ENCODE measurements around the gene PRDM16.

Gene PRDM16

DNA sequence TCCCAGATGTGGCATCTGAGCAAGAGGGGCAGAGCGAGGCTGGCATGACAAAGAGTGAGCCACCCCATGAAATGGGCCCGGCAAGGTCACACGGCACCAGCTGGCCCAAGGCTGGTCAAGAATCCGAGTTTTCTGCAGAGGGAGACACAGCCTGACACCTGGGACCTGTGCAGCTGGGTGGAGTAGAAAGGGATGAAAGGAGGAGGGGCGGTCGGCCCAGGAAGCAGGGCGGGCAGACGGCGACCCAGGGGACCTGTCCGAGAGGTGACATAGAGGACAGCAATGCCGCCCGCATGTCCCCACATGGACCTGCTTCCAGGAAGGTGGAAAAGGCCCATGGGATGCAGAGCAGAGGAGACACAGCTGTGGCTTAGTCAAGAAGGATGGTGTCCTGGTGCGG is 137.7 kb downstream of the PRDM16 start:
- DNase-seq (ENCODE audit: low spot score): no peak

DNA sequence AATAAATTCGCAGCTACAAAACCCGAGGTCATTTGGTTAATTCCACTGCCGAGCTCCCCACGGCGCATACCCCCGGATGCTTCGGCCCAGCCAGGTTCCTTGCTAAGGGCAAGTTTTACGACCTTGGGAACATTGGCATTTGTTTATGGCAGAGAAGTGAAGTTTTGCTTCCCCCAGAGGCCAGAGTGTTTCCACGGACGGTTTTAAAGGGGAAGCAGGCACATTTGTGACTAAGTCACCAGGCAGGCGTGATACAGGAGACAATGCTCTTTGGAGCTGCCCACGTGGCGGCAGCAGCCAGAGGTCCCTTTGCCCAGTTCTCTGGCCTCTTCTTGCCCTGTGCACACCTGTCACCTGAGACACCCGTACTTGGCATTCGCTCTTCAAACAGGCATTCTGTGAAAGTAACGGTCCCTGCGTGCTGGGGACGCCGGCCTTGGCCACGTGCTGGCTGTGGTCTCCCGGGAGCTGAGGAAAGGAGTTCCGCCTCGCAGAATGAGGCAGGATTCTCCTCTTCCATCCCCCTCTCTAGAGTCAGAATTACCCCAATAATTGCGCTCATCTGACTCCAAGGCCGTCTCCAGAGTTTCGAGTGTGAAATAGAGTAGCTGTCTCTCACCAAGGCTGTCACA is 138.3 kb downstream of the PRDM16 start:
- DNase-seq (ENCODE audit: low spot score): no peak

DNA sequence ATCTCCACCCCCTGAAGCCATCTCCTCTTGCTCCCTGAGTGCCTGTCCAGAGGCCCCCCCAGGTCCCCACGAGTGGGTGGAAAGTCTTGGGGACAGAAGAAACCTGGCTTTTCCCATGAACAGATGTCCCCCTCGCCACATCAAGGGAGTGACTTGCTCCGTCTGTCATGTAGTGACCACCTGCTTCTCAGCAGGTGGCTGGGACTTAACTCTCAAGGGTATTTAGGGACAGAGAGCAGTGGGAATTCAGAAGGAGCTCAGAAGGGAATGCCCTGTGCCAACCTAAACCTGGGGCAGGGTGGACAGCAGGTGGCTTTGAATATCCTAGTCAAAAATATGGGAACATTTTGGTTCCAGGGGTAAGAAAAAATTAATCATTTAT is 139.8 kb downstream of the PRDM16 start:
- DNase-seq (ENCODE audit: low spot score): no peak

DNA sequence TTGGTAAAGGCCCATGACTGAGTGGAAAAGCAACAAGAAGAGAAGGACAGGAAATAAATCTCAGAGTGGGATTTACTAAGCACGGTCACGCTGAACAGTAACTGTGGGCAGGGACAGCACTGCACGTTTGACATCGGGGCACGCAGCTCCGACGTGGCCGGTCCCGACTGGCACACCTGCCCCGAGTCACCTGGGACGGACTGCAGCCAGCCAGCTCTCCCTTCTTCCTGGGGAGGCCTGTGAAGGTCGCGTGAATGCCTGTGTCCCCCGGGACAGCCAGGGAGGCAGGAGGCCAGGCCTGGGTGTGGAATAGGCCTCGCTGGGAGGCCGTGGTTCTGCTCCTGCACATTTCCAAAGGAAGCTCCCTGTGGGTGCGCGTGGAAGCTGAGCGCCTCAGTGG is 140.2 kb downstream of the PRDM16 start:
- no peak for DNase-seq (ENCODE audit: low spot score)

GRCh38 chr1:3211582-3212375 is 142.8 kb downstream of the PRDM16 start:
- DNase-seq (ENCODE audit: low spot score): no peak

GRCh38 chr1:3212453-3213355 is 143.7 kb downstream of the PRDM16 start:
- no peak for DNase-seq (ENCODE audit: low spot score)

DNA sequence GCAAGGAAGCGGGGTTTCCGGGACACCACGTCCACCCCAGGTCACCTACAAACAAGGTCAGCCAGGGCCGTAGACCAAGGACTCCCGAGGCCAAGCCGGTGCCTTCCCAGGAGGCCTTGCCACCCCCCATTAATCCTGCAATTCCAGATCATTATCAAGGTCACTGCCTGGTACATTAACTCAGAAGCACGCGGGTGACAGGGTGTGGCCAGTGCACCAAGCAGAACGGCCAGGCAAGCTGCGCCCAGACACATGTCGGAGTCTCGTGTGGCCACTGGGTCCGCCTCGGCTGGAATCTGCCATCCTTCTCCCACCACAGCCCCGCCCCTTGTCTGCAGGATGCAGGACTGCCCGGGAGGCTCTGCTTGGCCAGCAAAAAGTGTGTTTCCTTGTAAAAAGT is 144.7 kb downstream of the PRDM16 start:
- no peak for DNase-seq (ENCODE audit: low spot score)

DNA sequence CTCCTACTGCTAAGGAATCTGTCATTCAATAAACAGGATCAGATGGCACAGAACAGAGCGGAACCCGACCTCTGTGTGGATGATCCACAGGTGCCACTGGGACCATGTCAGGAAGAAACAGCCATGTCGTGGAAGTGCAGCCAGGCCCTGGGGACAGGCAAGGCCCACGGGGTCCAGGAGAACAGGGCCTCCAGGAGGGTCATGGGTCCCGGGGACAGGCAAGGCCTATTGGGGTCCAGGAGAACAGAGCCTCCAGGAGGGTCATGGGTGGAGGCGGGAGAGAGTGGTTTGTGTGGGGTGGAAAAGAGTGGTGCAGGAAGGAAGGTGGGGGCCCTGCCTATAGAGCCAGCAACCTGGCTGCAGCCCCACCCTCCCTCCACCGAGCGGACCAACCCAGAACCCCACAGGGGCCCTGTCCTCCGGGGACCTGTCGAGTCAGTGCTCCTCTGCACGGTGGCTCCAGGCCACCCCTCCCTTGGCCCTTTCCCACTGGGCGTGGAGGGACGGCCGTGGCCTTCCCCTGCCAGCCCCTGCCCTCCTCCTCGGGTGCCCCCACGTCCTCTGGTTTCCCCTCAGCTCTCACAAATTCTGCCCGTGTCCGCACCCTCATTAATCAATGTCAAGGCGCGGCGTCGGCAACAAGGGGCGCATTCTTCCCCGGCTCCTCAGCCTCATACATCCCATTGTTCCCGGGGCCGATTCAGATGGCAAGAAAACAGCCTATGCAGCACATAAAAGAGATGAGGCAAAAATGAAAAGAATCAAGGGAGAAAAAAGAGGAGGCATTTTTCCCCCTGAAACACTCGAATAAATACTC is 146.4 kb downstream of the PRDM16 start:
- no peak for DNase-seq (ENCODE audit: low spot score)

DNA sequence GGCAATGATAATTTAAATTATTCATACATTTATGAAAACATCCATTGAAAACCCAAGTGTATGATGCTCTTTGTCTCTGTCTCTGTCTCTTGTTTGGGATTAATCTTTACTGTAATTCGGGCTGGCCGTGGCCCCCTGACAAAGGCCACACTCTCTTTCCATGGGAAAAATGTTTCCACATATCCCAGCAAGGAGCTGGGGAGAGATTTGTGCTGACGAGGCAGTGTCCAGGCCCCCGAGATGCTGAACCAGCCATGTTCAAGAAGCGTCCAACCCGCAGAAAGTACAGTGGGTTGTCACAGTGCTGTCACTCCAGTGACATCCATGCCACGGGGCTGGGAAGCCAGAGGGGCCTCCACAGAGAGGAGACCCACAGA is 147.0 kb downstream of the PRDM16 start:
- DNase-seq (ENCODE audit: low spot score): no peak

DNA sequence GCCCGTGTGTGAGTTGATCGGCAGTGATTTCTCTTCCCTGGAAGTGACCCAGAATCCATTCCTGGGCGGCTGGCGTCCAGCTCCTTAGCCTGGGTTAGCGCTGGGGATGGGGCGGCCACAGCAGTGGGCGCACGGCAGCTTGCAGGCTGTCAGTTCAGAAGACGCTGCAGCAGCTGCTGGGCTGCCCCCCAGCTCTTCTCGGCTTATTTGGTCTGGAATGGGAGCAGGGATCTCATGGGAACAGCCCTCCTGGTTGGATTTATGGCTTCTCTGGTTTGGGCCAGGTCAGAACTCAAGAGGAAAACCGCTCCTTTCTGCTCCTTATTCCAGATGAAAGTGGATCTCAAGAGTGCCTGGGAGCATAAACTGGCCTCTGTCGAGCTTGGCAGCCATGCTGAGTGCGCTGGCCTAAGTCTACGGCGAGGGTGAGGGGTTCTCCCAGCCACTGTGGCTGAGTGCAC is 148.2 kb downstream of the PRDM16 start:
- DNase-seq (ENCODE audit: low spot score): no peak

- DNase-seq (ENCODE audit: low spot score): no peak
Measured at GRCh38 chr1:3217979-3218679, 149.1 kb downstream of the PRDM16 start.

- no peak for DNase-seq (ENCODE audit: low spot score)
Measured at GRCh38 chr1:3219005-3219790, 150.2 kb downstream of the PRDM16 start.

DNA sequence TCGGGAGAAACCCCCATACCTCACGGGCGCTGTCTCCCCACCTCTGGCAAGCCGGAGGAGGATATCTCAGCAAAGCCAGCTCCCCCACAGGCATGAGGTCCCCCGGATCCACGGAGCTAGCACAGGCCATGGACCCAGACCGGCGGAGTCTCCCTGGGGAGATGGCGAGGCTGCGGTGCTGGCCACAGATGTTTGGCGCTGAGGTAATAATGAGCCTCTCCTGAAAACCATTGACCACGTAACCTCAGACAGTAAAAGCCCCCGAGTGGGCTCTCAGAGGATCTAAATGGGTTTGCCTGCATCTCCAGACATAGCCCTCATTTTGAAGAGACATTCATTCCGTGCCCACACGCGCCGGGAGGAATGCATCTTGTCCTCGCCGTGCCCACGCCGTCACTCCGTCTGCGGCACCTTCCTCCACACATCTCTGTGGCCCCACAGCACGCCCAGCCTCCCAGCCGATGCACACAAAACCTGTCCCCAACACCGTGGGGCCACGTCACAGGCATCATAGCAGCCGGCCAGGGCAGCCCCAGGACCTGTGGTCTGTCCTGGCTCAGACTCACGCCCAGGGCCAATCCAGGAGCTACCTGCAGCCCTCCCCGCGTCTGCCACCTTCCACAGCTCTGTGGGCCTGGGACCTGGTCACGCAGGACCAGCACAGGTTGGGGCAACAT is 150.9 kb downstream of the PRDM16 start:
- no peak for DNase-seq (ENCODE audit: low spot score)

- no peak for DNase-seq (ENCODE audit: low spot score)
Measured at GRCh38 chr1:3221112-3222041, 152.4 kb downstream of the PRDM16 start.

DNA sequence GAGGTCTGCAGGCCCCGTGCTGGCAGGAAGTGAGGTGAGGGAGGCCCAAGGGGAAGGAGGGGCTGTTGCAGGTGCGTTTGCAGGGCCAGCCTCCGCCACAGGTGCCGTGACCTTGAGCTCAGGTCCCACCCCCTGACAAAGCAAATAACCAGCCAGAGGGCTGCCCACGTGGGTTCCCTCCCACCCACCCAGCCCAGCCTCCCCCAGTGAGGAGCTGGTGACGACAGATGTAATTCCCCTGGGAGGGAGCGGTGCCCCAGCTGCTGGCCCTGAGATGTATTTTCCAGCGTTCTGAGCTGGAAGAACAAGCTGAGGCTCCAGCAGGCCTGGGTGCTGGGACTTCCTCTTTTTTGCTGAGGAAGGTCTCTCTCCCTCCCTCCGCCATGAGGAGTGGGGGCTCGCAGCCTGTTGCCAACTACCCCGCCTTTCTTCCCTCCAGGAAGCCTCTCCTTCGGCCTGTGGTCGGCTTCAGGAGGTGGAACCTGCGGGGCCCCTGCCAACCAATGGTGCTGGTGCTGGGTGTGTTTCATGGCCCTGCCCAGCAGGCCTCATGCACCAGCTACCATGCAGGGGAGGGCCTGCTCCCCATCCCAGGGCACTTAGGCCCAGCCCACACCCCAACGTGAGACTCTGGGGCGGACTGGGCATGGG is 153.2 kb downstream of the PRDM16 start:
- DNase-seq (ENCODE audit: low spot score): no peak

DNA sequence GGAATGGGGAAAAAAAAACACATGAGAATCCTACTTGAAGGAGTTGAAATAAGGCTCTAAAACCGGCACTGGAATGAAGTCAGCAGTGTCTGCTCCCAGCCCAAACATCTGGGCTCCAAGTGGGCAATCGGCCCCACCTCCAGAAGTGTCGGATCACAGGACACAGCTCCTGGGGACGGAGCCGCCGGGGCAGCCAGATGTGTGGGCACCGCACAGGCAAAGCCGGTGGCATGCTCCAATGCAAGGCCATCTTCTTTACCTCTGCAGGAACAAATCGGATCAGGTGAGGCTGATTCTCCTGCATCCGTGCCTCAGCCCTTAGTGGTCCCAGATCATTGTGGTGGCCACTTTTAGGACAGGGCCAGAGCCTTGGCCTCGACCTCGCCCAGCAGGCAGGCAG is 156.7 kb downstream of the PRDM16 start:
- no peak for DNase-seq (ENCODE audit: low spot score)

GRCh38 chr1:3226191-3226590 is 157.2 kb downstream of the PRDM16 start:
- DNase-seq (ENCODE audit: low spot score): no peak

DNA sequence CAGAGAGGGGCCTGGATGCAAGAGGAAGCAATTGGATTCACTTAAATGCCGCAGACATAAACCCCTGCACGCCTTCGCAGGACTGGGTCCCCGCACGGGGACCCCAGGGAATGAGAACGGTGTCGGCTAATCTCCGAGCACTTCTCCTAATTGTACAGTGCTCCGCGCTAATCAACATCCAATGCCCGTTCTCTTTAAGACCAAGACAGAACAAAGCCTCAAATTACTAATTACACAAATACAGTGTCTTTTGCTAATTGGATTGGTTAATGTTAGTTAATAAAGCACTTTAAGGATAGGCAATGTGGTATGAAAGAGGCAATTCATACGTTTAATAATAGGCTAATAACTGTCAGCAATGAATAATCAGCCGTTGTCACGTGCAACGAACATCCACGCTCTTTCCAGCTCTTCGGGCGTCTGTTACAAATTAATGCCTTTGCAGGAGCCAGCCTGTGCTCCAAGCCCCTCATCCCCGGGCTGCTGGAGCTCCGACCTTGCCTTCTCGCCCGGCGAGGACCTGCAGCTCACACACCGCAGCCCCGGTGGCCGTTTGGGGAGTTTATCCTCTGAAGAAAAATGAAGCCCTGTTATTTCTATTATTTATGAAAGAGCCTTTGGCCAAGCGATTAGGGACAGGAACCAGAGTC is 157.8 kb downstream of the PRDM16 start:
- no peak for DNase-seq (ENCODE audit: low spot score)
